ENCODE measurements around the gene KXD1.

KXD1 gene

GRCh38 chr19:18559685-18560084 lies 2.0 kb downstream of the KXD1 start:
- Histone ChIP-seq H3K9me3 (ENCODE audit: control insufficient read depth, low read depth, low read length) (no peaks in the 10 kb centered on the region), H3K36me3 (ENCODE audit: control insufficient read depth, low read depth, low read length) (peaks cover 22% of the 10 kb centered on the region), H3K4me1 (ENCODE audit: control insufficient read depth, low read depth, low read length) (peaks cover 4% of the 10 kb centered on the region), H3K4me3 (ENCODE audit: low read length) (no peak overlapping the region), H3K27me3 (ENCODE audit: control insufficient read depth, insufficient read depth, low read length) (no peaks in the 10 kb centered on the region), H3K27ac (ENCODE audit: low read length) (no peak overlapping the region), H3K9ac (ENCODE audit: low read length) (no peak overlapping the region)

GRCh38 chr19:18562086-18562485 lies 4.4 kb downstream of the KXD1 start:
- no peak overlapping the region for H3K9ac ChIP-seq (ENCODE audit: low read length)
- H3K27me3 ChIP-seq (ENCODE audit: control insufficient read depth, insufficient read depth, low read length) = no peaks in the 10 kb centered on the region
- H3K4me3 ChIP-seq (ENCODE audit: low read length) = no peak overlapping the region
- H3K4me1 ChIP-seq (ENCODE audit: control insufficient read depth, low read depth, low read length) = peaks cover 4% of the 10 kb centered on the region
- peaks cover 41% of the 10 kb centered on the region for H3K36me3 ChIP-seq (ENCODE audit: control insufficient read depth, low read depth, low read length)
- H3K9me3 ChIP-seq (ENCODE audit: control insufficient read depth, low read depth, low read length) = no peaks in the 10 kb centered on the region
- H3K27ac ChIP-seq (ENCODE audit: low read length) = no peak overlapping the region

GRCh38 chr19:18566953-18567352 lies 9.3 kb downstream of the KXD1 start:
- H3K27me3 ChIP-seq (ENCODE audit: control insufficient read depth, insufficient read depth, low read length) = no peaks in the 10 kb centered on the region
- H3K4me1 ChIP-seq (ENCODE audit: control insufficient read depth, low read depth, low read length) = no peaks in the 10 kb centered on the region
- H3K27ac ChIP-seq (ENCODE audit: low read length) = no peak overlapping the region
- H3K4me3 ChIP-seq (ENCODE audit: low read length) = no peak overlapping the region
- H3K9me3 ChIP-seq (ENCODE audit: control insufficient read depth, low read depth, low read length) = no peaks in the 10 kb centered on the region
- peaks cover 59% of the 10 kb centered on the region for H3K36me3 ChIP-seq (ENCODE audit: control insufficient read depth, low read depth, low read length)
- no peak overlapping the region for H3K9ac ChIP-seq (ENCODE audit: low read length)

- H3K9me3 ChIP-seq (ENCODE audit: control insufficient read depth, low read depth, low read length) = no peaks in the 10 kb centered on the region
- no peak overlapping the region for H3K9ac ChIP-seq (ENCODE audit: low read length)
- peaks cover 51% of the 10 kb centered on the region for H3K36me3 ChIP-seq (ENCODE audit: control insufficient read depth, low read depth, low read length)
- no peak overlapping the region for H3K27ac ChIP-seq (ENCODE audit: low read length)
- H3K4me3 ChIP-seq (ENCODE audit: low read length) = no peak overlapping the region
- H3K4me1 ChIP-seq (ENCODE audit: control insufficient read depth, low read depth, low read length) = no peaks in the 10 kb centered on the region
- H3K27me3 ChIP-seq (ENCODE audit: control insufficient read depth, insufficient read depth, low read length) = no peaks in the 10 kb centered on the region
Measured at GRCh38 chr19:18568367-18568766, 10.7 kb downstream of the KXD1 start.

- Histone ChIP-seq H3K36me3 (ENCODE audit: control insufficient read depth, low read depth, low read length) (peaks cover 62% of the 10 kb centered on the region), H3K9me3 (ENCODE audit: control insufficient read depth, low read depth, low read length) (no peaks in the 10 kb centered on the region), H3K4me1 (ENCODE audit: control insufficient read depth, low read depth, low read length) (no peaks in the 10 kb centered on the region), H3K27me3 (ENCODE audit: control insufficient read depth, insufficient read depth, low read length) (no peaks in the 10 kb centered on the region), H3K27ac (ENCODE audit: low read length) (peak within 1 kb of the TSS; percentile 73), H3K9ac (ENCODE audit: low read length) (peak within 1 kb of the TSS; percentile 96), H3K4me3 (ENCODE audit: low read length) (peak within 1 kb of the TSS; percentile 99)
Measured at GRCh38 chr19:18571564-18572344, 14.1 kb downstream of the KXD1 start, which contains the start of gene UBA52. TSS of gene UBA52 (plus strand) at chr19:18571857. CDS start at chr19:18573301, 1,444 bp downstream.

GRCh38 chr19:18574691-18575291 lies 17.1 kb downstream of the KXD1 start:
- no peaks in the 10 kb centered on the region for H3K9me3 ChIP-seq (ENCODE audit: control insufficient read depth, low read depth, low read length)
- no peak overlapping the region for H3K9ac ChIP-seq (ENCODE audit: low read length)
- no peak overlapping the region for H3K4me3 ChIP-seq (ENCODE audit: low read length)
- H3K4me1 ChIP-seq (ENCODE audit: control insufficient read depth, low read depth, low read length) = no peaks in the 10 kb centered on the region
- no peaks in the 10 kb centered on the region for H3K27me3 ChIP-seq (ENCODE audit: control insufficient read depth, insufficient read depth, low read length)
- H3K27ac ChIP-seq (ENCODE audit: low read length) = no peak overlapping the region
- peaks cover 46% of the 10 kb centered on the region for H3K36me3 ChIP-seq (ENCODE audit: control insufficient read depth, low read depth, low read length)

GRCh38 chr19:18576383-18576782 lies 18.7 kb downstream of the KXD1 start:
- Histone ChIP-seq H3K27ac (ENCODE audit: low read length) (no peak overlapping the region), H3K36me3 (ENCODE audit: control insufficient read depth, low read depth, low read length) (peaks cover 46% of the 10 kb centered on the region), H3K27me3 (ENCODE audit: control insufficient read depth, insufficient read depth, low read length) (no peaks in the 10 kb centered on the region), H3K9ac (ENCODE audit: low read length) (no peak overlapping the region), H3K9me3 (ENCODE audit: control insufficient read depth, low read depth, low read length) (no peaks in the 10 kb centered on the region), H3K4me3 (ENCODE audit: low read length) (no peak overlapping the region), H3K4me1 (ENCODE audit: control insufficient read depth, low read depth, low read length) (no peaks in the 10 kb centered on the region)

GRCh38 chr19:18577365-18577914 lies 19.8 kb downstream of the KXD1 start:
- H3K27me3 ChIP-seq (ENCODE audit: control insufficient read depth, insufficient read depth, low read length) = no peaks in the 10 kb centered on the region
- H3K4me1 ChIP-seq (ENCODE audit: control insufficient read depth, low read depth, low read length) = no peaks in the 10 kb centered on the region
- no peaks in the 10 kb centered on the region for H3K9me3 ChIP-seq (ENCODE audit: control insufficient read depth, low read depth, low read length)
- H3K4me3 ChIP-seq (ENCODE audit: low read length) = no peak overlapping the region
- no peak overlapping the region for H3K27ac ChIP-seq (ENCODE audit: low read length)
- H3K9ac ChIP-seq (ENCODE audit: low read length) = no peak overlapping the region
- H3K36me3 ChIP-seq (ENCODE audit: control insufficient read depth, low read depth, low read length) = peaks cover 46% of the 10 kb centered on the region

- Histone ChIP-seq H3K9ac (ENCODE audit: low read length) (no peak overlapping the region), H3K27me3 (ENCODE audit: control insufficient read depth, insufficient read depth, low read length) (no peaks in the 10 kb centered on the region), H3K27ac (ENCODE audit: low read length) (no peak overlapping the region), H3K9me3 (ENCODE audit: control insufficient read depth, low read depth, low read length) (no peaks in the 10 kb centered on the region), H3K4me1 (ENCODE audit: control insufficient read depth, low read depth, low read length) (no peaks in the 10 kb centered on the region), H3K36me3 (ENCODE audit: control insufficient read depth, low read depth, low read length) (peaks cover 21% of the 10 kb centered on the region), H3K4me3 (ENCODE audit: low read length) (no peak overlapping the region)
Measured at GRCh38 chr19:18580311-18580710, 22.6 kb downstream of the KXD1 start.

GRCh38 chr19:18586306-18586705 lies 28.6 kb downstream of the KXD1 start:
- H3K9ac ChIP-seq (ENCODE audit: low read length) = no peak overlapping the region
- H3K27ac ChIP-seq (ENCODE audit: low read length) = no peak overlapping the region

GRCh38 chr19:18587561-18587960 lies 29.9 kb downstream of the KXD1 start:
- H3K4me1 ChIP-seq (ENCODE audit: control insufficient read depth, low read depth, low read length) = peaks cover 11% of the 10 kb centered on the region
- H3K36me3 ChIP-seq (ENCODE audit: control insufficient read depth, low read depth, low read length) = no peaks in the 10 kb centered on the region
- H3K4me3 ChIP-seq (ENCODE audit: low read length) = peak overlapping the region; percentile 94
- no peaks in the 10 kb centered on the region for H3K27me3 ChIP-seq (ENCODE audit: control insufficient read depth, insufficient read depth, low read length)
- H3K27ac ChIP-seq (ENCODE audit: low read length) = no peak overlapping the region
- H3K9me3 ChIP-seq (ENCODE audit: control insufficient read depth, low read depth, low read length) = no peaks in the 10 kb centered on the region
- no peak overlapping the region for H3K9ac ChIP-seq (ENCODE audit: low read length)

More at GRCh38 chr19:18586306-18586705, 28.6 kb downstream of the KXD1 start:
- Histone ChIP-seq H3K36me3 (ENCODE audit: control insufficient read depth, low read depth, low read length) (no peaks in the 10 kb centered on the region), H3K27me3 (ENCODE audit: control insufficient read depth, insufficient read depth, low read length) (no peaks in the 10 kb centered on the region), H3K4me3 (ENCODE audit: low read length) (no peak overlapping the region), H3K9me3 (ENCODE audit: control insufficient read depth, low read depth, low read length) (no peaks in the 10 kb centered on the region), H3K4me1 (ENCODE audit: control insufficient read depth, low read depth, low read length) (peaks cover 11% of the 10 kb centered on the region)
